GM13977 (cell line): ENCODE results near the gene IFNL1.
A peak's percentile ranks its signal among the peaks of the same experiment; 100 is the strongest.
"Not testable (repeated sequence)": the region's sequence is repeated elsewhere in the genome, so short reads cannot be mapped to it uniquely, and the experiment has no call there.

ENCODE experiments used
- DNase-seq: peaks from one replicate; pipeline ENCODE4 v3.0.0; 2012; ENCODE audit warnings: low spot score
- CTCF ChIP-seq: IDR thresholded peaks from 2 replicates; pipeline ENCODE4 v1.5.1; 2012; ENCODE audit warnings: mild to moderate bottlenecking, control low read depth; ENCODE audit not compliant: insufficient read depth; ENCODE audit errors: extremely low read depth, missing control alignments
- in situ Hi-C: fragments of 300-500 bp; cut with MboI; formaldehyde crosslinking; loops from one replicate; pipeline ENCODE4 v1.12.0; 2022; ENCODE audit warnings: low sequenced_read_pairs, low pct_unique_long_range_greater_than_20kb, mixed read lengths, inconsistent platforms; ENCODE audit not compliant: unreplicated experiment

IFNL1 gene

GRCh38 chr19:39333507-39333906 is 37.3 kb downstream of the IFNL1 start:
- no peak for TF ChIP-seq CTCF
- in situ Hi-C loops: loop anchor here (10.0 kb wide), 1 partner anchor 209 kb away; the partner anchor contains the start of gene PAK4
- no peak for DNase-seq

- DNase-seq: no peak
- in situ Hi-C loops: loop anchor here (10.0 kb wide), 1 partner anchor 210 kb away; the partner anchor contains the start of gene PAK4
- no peak for TF ChIP-seq CTCF
These were observed 38.3 kb downstream of the IFNL1 start for GRCh38 chr19:39334444-39334976.

- no peak for TF ChIP-seq CTCF
- in situ Hi-C loops: loop anchor here (10.0 kb wide), 1 partner anchor 210 kb away; the partner anchor contains the start of gene PAK4
- DNase-seq: no peak
These were observed 39.0 kb downstream of the IFNL1 start for GRCh38 chr19:39335168-39335548.

GRCh38 chr19:39336483-39336882 is 40.3 kb downstream of the IFNL1 start:
- in situ Hi-C loops: loop anchor here (10.0 kb wide), 1 partner anchor 212 kb away; the partner anchor contains the start of gene PAK4
- TF ChIP-seq CTCF: no peak
- DNase-seq: no peak

GRCh38 chr19:39339674-39340073 is 43.5 kb downstream of the IFNL1 start:
- in situ Hi-C loops: loop anchor here (10.0 kb wide), 1 partner anchor 215 kb away; the partner anchor contains the start of gene PAK4
- DNase-seq: no peak
- TF ChIP-seq CTCF: no peak

GRCh38 chr19:39340156-39340555 is 43.9 kb downstream of the IFNL1 start:
- in situ Hi-C loops, DNase-seq: not testable (repeated sequence)

GRCh38 chr19:39341129-39341718 is 45.0 kb downstream of the IFNL1 start:
- DNase-seq: peak; percentile 51
- in situ Hi-C loops: no loop called here
- TF ChIP-seq CTCF: peak; percentile 10
